HG02852 (cell line): ENCODE results near the gene RPS8.
"Not testable (repeated sequence)": the region's sequence is repeated elsewhere in the genome, so short reads cannot be mapped to it uniquely, and the experiment has no call there.

ENCODE experiments used
- ATAC-seq: cut with Tn5 transposase; IDR thresholded peaks from one replicate; pipeline ENCODE4 v1.9.1; 2021; ENCODE audit warnings: mild to moderate bottlenecking, moderate library complexity; ENCODE audit not compliant: unreplicated experiment

Gene RPS8

GRCh38 chr1:44819196-44819607 lies 43.9 kb downstream of the RPS8 start:
- no peak for ATAC-seq

- peak; percentile 76 for ATAC-seq
Observed at GRCh38 chr1:44819608-44820327, 44.4 kb downstream of the RPS8 start.

GRCh38 chr1:44820328-44821239 lies 45.2 kb downstream of the RPS8 start:
- peak; percentile 17 for ATAC-seq

- ATAC-seq = no peak
Observed at GRCh38 chr1:44821240-44821715, 45.9 kb downstream of the RPS8 start.

GRCh38 chr1:44822131-44822701 lies 46.9 kb downstream of the RPS8 start:
- ATAC-seq = no peak

GRCh38 chr1:44822981-44823451 lies 47.7 kb downstream of the RPS8 start:
- ATAC-seq = no peak

GRCh38 chr1:44824392-44824791 lies 49.1 kb downstream of the RPS8 start:
- ATAC-seq = not testable (repeated sequence)

- ATAC-seq = no peak
Observed at GRCh38 chr1:44826375-44827196, 51.2 kb downstream of the RPS8 start.

GRCh38 chr1:44827197-44828002 lies 52.1 kb downstream of the RPS8 start:
- ATAC-seq = no peak

- no peak for ATAC-seq
Observed at GRCh38 chr1:44828003-44828651, 52.8 kb downstream of the RPS8 start.
